GM03348 (cell line): ENCODE measurements around the gene GPR68.
A peak's percentile ranks its signal among the peaks of the same experiment; 100 is the strongest.
"Not testable (repeated sequence)": the region's sequence is repeated elsewhere in the genome, so short reads cannot be mapped to it uniquely, and the experiment has no call there.

ENCODE experiments used
- DNase-seq: peaks from one replicate; pipeline ENCODE4 v3.0.0; 2012; ENCODE audit warnings: low spot score

GPR68 gene

GRCh38 chr14:91252871-91253794 is 8.6 kb upstream of the GPR68 start:
- peak; percentile 85 for DNase-seq

- peak; percentile 56 for DNase-seq
Observed at GRCh38 chr14:91250912-91251311, 6.4 kb upstream of the GPR68 start.

- peak; percentile 33 for DNase-seq
Observed at GRCh38 chr14:91249841-91250616, 5.5 kb upstream of the GPR68 start.

GRCh38 chr14:91246051-91246852 is 1.7 kb upstream of the GPR68 start:
- DNase-seq, result no peak

- DNase-seq, result not testable (repeated sequence)
Observed at GRCh38 chr14:91245616-91246015, 1.1 kb upstream of the GPR68 start.

GRCh38 chr14:91245029-91245428 is 525 bp upstream of the GPR68 start:
- DNase-seq, result no peak

- no peak for DNase-seq
Observed at GRCh38 chr14:91243074-91243471, 1.4 kb downstream of the GPR68 start.

GRCh38 chr14:91242635-91243034 is 1.9 kb downstream of the GPR68 start:
- DNase-seq, result no peak

- DNase-seq, result no peak
Observed at GRCh38 chr14:91241863-91242262, 2.6 kb downstream of the GPR68 start.

- no peak for DNase-seq
Observed at GRCh38 chr14:91238661-91239060, 5.8 kb downstream of the GPR68 start.

GRCh38 chr14:91238085-91238484 is 6.4 kb downstream of the GPR68 start:
- no peak for DNase-seq

GRCh38 chr14:91237219-91237618 is 7.3 kb downstream of the GPR68 start:
- DNase-seq, result peak; percentile 83

- DNase-seq, result no peak
Observed at GRCh38 chr14:91235841-91236240, 8.7 kb downstream of the GPR68 start.

- DNase-seq, result no peak
Observed at GRCh38 chr14:91234791-91235114, 9.8 kb downstream of the GPR68 start.

GRCh38 chr14:91233936-91234790 is 10.3 kb downstream of the GPR68 start:
- DNase-seq, result no peak

- DNase-seq, result no peak
Observed at GRCh38 chr14:91232603-91233002, 11.9 kb downstream of the GPR68 start.

- DNase-seq, result no peak
Observed at GRCh38 chr14:91232052-91232451, 12.5 kb downstream of the GPR68 start.

GRCh38 chr14:91231446-91231845 is 13.1 kb downstream of the GPR68 start:
- DNase-seq, result peak; percentile 52

GRCh38 chr14:91230397-91231035 is 14.0 kb downstream of the GPR68 start:
- peak; percentile 47 for DNase-seq

GRCh38 chr14:91229743-91230200 is 14.7 kb downstream of the GPR68 start:
- peak; percentile 72 for DNase-seq

- no peak for DNase-seq
Observed at GRCh38 chr14:91229005-91229382, 15.5 kb downstream of the GPR68 start.
